GM18907 (cell line): ENCODE results near the gene LUC7L.
"Not testable (repeated sequence)": the region's sequence is repeated elsewhere in the genome, so short reads cannot be mapped to it uniquely, and the experiment has no call there.

Source experiments
- ATAC-seq: cut with Tn5 transposase; IDR thresholded peaks from one replicate; pipeline ENCODE4 v1.9.1; 2021; ENCODE audit warnings: mild to moderate bottlenecking, moderate library complexity; ENCODE audit not compliant: unreplicated experiment

The LUC7L gene

GRCh38 chr16:264440-264951 is 35.2 kb upstream of the LUC7L start:
- no peak for ATAC-seq

GRCh38 chr16:263944-264343 is 34.7 kb upstream of the LUC7L start:
- no peak for ATAC-seq

- no peak for ATAC-seq
Measured at GRCh38 chr16:263182-263774, 34.0 kb upstream of the LUC7L start.

- ATAC-seq = no peak
Measured at GRCh38 chr16:262121-262745, 33.0 kb upstream of the LUC7L start.

- ATAC-seq = no peak
Measured at GRCh38 chr16:261031-261691, 31.9 kb upstream of the LUC7L start.

DNA sequence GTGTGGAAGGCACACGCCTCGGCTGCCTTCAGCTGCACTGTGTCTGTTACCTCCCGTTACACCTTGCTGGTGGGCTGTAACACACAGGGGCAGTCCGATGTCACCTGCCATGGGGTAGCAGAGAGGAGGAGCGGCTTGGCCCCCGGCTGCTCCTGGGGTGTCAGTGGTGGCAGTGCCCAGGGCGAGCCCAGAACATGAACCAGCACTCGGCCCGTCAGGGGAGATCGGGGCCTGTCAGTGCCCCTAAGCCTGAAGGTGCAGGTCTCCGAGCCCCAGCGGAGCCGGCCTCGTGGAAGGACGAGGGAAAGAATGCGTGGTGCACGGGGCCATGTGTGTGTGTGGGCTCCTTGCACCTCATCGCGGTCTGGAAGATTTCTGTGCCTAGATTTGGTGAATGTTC is 31.1 kb upstream of the LUC7L start:
- no peak for ATAC-seq

DNA sequence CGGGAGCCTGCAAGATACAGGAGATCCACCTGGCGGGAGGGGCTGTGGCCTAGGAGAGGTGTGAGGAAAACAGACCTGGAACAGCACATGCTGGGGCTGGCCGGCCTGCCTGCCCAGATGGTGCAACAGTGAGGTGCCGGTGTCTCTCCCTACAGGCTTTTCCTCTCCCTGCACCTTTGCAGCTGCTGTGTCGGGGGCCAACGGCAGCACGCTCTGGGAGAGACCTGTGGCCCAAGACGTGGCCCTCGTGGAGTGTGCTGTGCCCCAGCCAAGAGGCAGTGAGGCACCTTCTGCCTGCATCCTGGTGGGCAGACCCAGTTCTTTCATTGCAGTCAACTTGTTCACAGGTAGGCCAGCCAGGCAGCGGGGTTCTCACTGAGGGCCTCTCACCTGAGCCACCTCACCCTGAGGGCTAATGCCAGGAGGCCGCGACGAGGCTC is 30.6 kb upstream of the LUC7L start:
- no peak for ATAC-seq

GRCh38 chr16:259226-259625 is 30.0 kb upstream of the LUC7L start:
- no peak for ATAC-seq

DNA sequence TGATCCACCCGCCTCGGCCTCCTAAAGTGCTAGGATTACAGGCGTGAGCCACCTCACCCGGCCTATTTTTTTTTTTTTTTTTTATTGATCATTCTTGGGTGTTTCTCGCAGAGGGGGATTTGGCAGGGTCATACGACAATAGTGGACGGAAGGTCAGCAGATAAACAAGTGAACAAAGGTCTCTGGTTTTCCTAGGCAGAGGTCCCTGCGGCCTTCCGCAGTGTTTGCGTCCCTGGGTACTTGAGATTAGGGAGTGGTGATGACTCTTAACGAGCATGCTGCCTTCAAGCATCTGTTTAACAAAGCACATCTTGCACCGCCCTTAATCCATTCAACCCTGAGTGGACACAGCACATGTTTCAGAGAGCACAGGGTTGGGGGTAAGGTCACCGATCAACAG is 28.8 kb upstream of the LUC7L start:
- ATAC-seq = not testable (repeated sequence)

DNA sequence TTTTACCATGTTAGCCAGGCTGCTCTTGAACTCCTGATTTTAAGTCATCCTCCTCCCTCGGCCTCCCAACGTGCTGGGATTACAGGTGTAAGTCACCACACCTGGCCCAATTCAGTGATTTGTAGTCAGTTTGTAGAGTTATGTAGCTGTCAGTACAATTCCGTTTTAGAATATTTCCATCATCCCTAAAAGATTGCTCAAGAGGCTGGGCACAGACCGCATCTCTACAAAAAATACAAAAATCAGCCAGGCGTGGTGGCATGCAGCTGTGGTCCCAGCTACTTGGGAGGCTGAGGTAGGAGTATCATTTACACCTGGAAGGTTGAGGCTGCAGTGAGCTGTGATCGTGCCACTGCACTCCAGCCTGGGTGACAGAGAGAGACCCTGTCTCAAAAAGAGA is 25.9 kb upstream of the LUC7L start:
- ATAC-seq = no peak

GRCh38 chr16:254461-254860 is 25.2 kb upstream of the LUC7L start:
- ATAC-seq = no peak

- no peak for ATAC-seq
Measured at GRCh38 chr16:253833-254232, 24.6 kb upstream of the LUC7L start.

DNA sequence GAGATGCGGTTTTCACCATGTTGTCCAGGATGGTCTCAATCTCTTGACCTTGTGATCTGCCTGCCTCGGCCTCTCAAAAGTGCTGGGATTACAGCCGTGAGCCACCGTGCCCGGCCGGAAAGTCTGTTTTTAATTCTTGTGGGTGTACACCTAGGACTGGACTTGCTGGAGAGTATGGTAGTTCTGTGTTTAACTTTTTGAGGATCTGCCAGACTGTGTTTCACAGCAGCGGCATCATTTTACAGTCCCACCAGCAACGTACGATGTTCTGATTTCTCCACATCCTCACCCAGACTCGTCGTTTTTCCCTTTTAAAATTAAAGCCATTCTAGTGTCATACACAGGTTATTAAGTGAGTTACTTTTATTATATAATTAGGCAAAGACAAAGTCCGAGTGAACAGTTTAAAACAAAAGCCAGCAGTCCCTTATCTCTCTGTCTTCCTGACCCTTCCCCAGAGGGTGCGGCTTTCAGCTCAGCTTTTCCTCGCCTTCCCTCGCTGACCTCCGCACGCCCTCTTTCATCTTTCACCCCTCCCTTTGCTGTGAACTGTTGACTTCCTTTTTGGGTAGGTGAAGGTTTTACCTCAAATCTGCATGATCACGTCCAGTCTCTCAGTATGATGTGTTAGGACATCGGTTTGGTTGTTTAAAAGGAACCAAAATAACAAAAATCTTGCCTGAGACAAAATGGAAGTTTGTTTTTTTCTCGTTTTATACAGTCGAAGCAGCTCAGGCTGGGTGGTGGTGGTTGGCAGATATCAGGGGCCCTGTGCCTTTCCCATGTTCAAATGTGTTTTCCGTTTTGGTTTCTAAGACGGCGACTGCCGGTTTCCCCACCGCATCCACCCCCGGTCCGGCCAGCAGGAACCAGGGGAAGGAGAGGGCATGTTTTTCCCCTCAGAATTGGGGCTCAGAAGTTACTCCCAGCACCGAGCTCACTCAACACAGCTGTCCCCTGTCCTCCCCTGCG is 23.4 kb upstream of the LUC7L start:
- no peak for ATAC-seq

- ATAC-seq = no peak
Measured at GRCh38 chr16:249431-249830, 20.2 kb upstream of the LUC7L start.

DNA sequence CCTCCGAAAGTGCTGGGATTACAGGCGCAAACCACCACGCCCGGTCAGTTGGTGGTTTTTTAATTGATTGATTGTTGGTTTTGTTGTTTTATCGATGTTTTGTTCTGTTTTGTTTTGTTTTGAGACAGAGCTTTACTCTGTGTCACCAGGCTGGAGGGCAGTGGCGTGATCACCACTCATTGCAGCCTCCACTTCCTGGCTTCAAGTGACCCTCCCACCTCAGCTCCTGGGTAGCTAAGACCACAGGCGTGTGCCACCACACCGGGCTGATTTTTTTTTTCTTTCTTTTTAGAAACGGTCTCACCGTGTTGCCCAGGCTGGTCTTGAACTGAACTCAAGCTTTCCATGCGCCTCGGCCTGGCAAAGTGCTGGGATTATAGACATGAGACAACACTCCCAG is 17.8 kb upstream of the LUC7L start:
- no peak for ATAC-seq

DNA sequence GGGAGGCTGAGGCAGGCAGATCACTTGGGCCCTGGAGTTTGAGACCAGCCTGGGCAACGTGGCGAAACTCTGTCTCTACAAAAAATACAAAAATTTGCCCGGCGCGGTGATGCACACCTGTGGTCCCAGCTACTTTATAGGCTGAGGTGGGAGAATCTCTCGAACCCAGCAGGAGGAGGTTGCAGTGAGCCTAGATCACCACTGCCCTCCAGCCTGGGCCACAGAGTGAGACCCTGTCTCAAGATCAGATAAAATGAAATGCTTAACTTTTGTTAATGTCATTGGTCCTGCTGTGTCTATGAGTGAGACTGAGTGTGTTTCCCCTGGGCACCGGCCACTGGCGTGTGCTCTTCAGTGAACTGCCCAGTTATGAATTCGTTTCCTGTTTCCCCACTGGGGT is 15.9 kb upstream of the LUC7L start:
- no peak for ATAC-seq

DNA sequence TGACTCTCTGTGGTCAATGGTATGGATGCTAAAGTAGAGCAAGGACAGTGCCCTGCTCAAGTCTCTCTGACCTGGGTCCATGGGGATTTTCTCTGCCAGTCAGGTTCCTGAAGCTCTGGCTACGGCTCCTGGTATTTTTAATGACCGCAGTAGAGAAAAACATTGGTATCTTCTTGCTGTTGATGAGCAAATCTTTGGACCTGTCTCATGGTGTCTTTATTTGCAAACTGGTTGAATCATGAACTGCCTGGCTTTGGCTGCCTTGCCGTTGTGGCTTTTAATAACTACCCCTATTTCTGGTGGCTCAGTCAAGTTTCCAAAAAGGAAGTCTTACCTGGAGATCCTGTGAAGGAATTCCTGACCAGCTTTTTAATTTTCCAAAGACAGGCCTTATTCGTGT is 14.1 kb upstream of the LUC7L start:
- ATAC-seq = no peak

- no peak for ATAC-seq
Measured at GRCh38 chr16:242281-242680, 13.0 kb upstream of the LUC7L start.

DNA sequence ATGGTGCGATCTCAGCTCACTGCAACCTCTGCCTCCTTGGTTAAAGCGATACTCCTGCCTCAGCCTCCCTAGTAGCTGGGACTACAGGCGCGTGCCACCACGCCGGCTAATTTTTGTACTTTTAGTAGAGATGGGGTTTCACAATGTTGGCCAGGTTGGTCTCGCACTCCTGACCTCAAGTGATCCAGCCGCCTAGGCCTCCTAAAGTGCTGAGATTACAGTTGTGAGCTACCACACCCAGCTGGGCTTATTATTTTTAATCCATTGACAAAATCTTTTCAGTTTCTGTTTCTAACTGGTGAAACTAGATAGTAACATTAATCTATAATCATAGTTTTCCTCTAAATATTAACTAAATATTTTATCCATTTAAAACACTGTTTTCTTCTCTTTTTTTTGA is 11.3 kb upstream of the LUC7L start:
- no peak for ATAC-seq

- no peak for ATAC-seq
Measured at GRCh38 chr16:239948-240277, 10.7 kb upstream of the LUC7L start.
